Measurements from ENCODE around the gene TMEM54. TPM values are rescaled to one million over a fixed set of nuclear protein-coding genes. Genes with fewer than 3 reads are reported as not detected.

The TMEM54 gene
- total RNA-seq, 1 experiment from 2014 or later: 102 TPM

GRCh38 chr1:32867671-32868070, 33.5 kb downstream of the TMEM54 start:
- CTCF ChIA-PET: no interaction called here
- no peak overlapping the region for H3K4me2 ChIP-seq
- POLR2A ChIA-PET (ENCODE audit: unreplicated experiment): no interaction called here
- H3K27me3 ChIP-seq (ENCODE audit: insufficient read depth, low read depth): peaks cover 19% of the 10 kb centered on the region
- H3K4me1 ChIP-seq (replicated peaks; ENCODE audit: insufficient read depth): no peaks in the 10 kb centered on the region
- H2AFZ ChIP-seq: no peak overlapping the region
- no peak overlapping the region for H3K27ac ChIP-seq
- TF ChIP-seq EZH2 (IDR thresholded peaks at IDR 0.05; ENCODE audit: low read depth) (no peak), CTCF (conservative IDR thresholded peaks at IDR 0.05) (no peak)
- intact Hi-C loops (cut with micrococcal nuclease; ENCODE audit: unreplicated experiment): no loop called here
- peaks cover 11% of the 10 kb centered on the region; the same call in 1 of the 2 replicates for H3F3A ChIP-seq (ENCODE audit: insufficient read depth, low read depth)
- no peaks in the 10 kb centered on the region for H3K9me3 ChIP-seq (ENCODE audit: insufficient read depth, low read depth)
- no peaks in the 10 kb centered on the region for H4K20me1 ChIP-seq (ENCODE audit: insufficient read depth)
- no peak overlapping the region for H3K4me3 ChIP-seq
- DNase-seq: no peak
- no TSS peak for BruUV-seq (replicated peaks)
- H3K79me2 ChIP-seq (ENCODE audit: low read depth): no peaks in the 10 kb centered on the region
- H3K9me2 ChIP-seq (ENCODE audit: insufficient read depth): no peaks in the 10 kb centered on the region
- no peaks in the 10 kb centered on the region for H3K36me3 ChIP-seq (ENCODE audit: low read depth)

- Histone ChIP-seq H4K20me1 (ENCODE audit: insufficient read depth) (no peaks in the 10 kb centered on the region), H2AFZ (no peak overlapping the region), H3K9me2 (ENCODE audit: insufficient read depth) (no peaks in the 10 kb centered on the region), H3K27me3 (ENCODE audit: insufficient read depth, low read depth) (peaks cover 18% of the 10 kb centered on the region), H3K4me3 (no peak overlapping the region), H3F3A (ENCODE audit: insufficient read depth, low read depth) (peaks cover 11% of the 10 kb centered on the region; the same call in 1 of the 2 replicates), H3K4me1 (replicated peaks; ENCODE audit: insufficient read depth) (no peaks in the 10 kb centered on the region), H3K36me3 (ENCODE audit: low read depth) (no peaks in the 10 kb centered on the region), H3K27ac (no peak overlapping the region), H3K4me2 (no peak overlapping the region), H3K9me3 (ENCODE audit: insufficient read depth, low read depth) (no peaks in the 10 kb centered on the region), H3K79me2 (ENCODE audit: low read depth) (no peaks in the 10 kb centered on the region)
- BruUV-seq (replicated peaks): no TSS peak
- intact Hi-C loops (cut with micrococcal nuclease; ENCODE audit: unreplicated experiment): no loop called here
- TF ChIP-seq EZH2 (IDR thresholded peaks at IDR 0.05; ENCODE audit: low read depth): no peak
- DNase-seq: no peak
- CTCF ChIA-PET: interaction anchor here (0.7 kb wide), 1 partner anchor 216 kb away, joined by 3 read pairs; the partner anchor contains the start of gene RBBP4
- POLR2A ChIA-PET (ENCODE audit: unreplicated experiment): no interaction called here
These were observed 34.0 kb downstream of the TMEM54 start for GRCh38 chr1:32867151-32867550.

- Histone ChIP-seq H3K27ac (no peak overlapping the region), H3K4me2 (no peak overlapping the region), H3K79me2 (ENCODE audit: low read depth) (no peaks in the 10 kb centered on the region), H3F3A (ENCODE audit: insufficient read depth, low read depth) (no peaks in the 10 kb centered on the region; the same call in 1 of the 2 replicates), H3K4me1 (replicated peaks; ENCODE audit: insufficient read depth) (no peaks in the 10 kb centered on the region), H3K27me3 (ENCODE audit: insufficient read depth, low read depth) (peaks cover 5% of the 10 kb centered on the region), H3K36me3 (ENCODE audit: low read depth) (no peaks in the 10 kb centered on the region), H3K4me3 (no peak overlapping the region), H4K20me1 (ENCODE audit: insufficient read depth) (no peaks in the 10 kb centered on the region), H3K9me2 (ENCODE audit: insufficient read depth) (no peaks in the 10 kb centered on the region), H3K9me3 (ENCODE audit: insufficient read depth, low read depth) (no peaks in the 10 kb centered on the region), H2AFZ (no peak overlapping the region)
- POLR2A ChIA-PET (ENCODE audit: unreplicated experiment): interaction anchor here (0.8 kb wide), 1 partner anchor 63 kb away, joined by 5 read pairs; no protein-coding TSS in a partner anchor
- no peak for DNase-seq
- CTCF ChIA-PET: no interaction called here
- no TSS peak for BruUV-seq (replicated peaks)
- no peak for TF ChIP-seq EZH2 (IDR thresholded peaks at IDR 0.05; ENCODE audit: low read depth)
- no peak for TF ChIP-seq CTCF (conservative IDR thresholded peaks at IDR 0.05)
- intact Hi-C loops (cut with micrococcal nuclease; ENCODE audit: unreplicated experiment): no loop called here
These were observed 35.4 kb downstream of the TMEM54 start for GRCh38 chr1:32865639-32866405.

Data from PC-9 (cell line).